Measurements from ENCODE around the gene ALDH1L1.

ALDH1L1 gene

GRCh38 chr3:126117212-126117611, 63.2 kb downstream of the ALDH1L1 start:
- no peak for DNase-seq

DNA sequence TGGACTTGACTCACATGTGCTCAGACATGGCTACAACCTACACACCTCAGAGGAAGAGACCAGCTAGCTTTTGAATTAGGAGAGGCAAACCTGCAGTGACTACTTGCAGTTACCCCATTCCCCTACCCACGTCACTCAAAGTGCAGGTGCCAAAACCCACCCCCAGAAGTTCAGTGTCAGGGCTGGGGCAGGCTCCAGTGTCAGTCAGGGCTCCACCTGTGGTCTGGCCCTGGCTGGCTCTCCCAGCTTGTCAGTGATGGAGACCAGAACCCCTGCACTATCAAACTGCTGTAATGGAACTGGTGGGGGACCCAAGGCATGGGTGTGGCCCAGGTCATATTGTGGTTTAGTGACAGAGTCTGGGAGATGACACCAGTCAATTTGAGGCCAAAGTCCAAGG, 63.9 kb downstream of the ALDH1L1 start:
- no peak for DNase-seq

- DNase-seq, result no peak
These were observed 65.7 kb downstream of the ALDH1L1 start for GRCh38 chr3:126114443-126115386.

GRCh38 chr3:126113733-126114442, 66.5 kb downstream of the ALDH1L1 start:
- no peak for DNase-seq

DNA sequence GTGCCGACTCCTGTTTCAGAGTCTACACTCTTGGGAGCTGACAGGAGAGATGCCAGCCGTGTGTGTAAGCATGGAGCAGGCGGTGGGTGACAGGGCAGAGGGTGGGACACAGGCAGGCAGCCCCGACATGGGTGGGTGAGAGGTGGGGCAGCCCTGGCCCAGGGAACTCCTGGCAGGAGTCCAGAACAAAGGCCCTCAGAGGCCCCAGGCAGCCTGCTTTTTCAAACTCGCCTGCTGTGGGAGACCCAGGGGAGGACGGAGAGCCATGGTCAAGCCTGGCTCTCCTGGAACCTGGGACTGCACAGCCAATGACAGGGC, 67.2 kb downstream of the ALDH1L1 start:
- DNase-seq, result no peak

DNA sequence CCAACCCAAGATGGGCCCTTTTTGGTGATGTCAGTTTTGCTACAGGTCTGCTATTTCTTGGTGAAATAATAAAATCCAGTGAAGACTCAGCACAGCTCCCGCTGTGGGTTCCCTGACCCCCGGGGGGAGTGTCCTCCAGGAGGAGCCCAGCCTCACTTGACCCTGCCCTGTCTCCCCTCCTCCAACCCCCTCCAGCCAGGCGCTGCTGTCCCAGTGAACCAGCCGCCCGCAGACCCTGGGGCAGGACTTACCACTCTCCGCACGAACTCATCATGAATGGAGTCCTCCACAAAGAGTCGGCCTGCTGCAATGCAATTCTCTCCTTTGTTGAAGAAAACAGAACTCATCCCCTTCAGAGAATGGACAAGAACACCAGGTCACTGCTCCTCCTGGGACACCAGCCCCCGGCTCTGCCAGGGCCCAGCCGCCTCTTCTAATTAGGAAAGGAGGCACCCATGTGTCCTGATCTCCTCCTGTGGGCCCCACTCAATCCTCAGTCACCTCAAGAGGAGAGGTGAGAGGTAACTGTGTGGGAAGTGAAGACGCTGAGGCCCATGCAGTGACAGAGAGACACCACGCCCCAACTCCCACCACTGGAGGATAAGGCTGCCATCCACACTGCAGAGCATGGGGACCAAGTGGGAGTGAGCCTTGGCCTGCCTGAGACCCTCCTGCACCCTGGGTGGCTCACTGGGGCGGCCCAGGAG, 67.7 kb downstream of the ALDH1L1 start:
- DNase-seq, result no peak

- no peak for DNase-seq
These were observed 68.6 kb downstream of the ALDH1L1 start for GRCh38 chr3:126111566-126112475.

DNA sequence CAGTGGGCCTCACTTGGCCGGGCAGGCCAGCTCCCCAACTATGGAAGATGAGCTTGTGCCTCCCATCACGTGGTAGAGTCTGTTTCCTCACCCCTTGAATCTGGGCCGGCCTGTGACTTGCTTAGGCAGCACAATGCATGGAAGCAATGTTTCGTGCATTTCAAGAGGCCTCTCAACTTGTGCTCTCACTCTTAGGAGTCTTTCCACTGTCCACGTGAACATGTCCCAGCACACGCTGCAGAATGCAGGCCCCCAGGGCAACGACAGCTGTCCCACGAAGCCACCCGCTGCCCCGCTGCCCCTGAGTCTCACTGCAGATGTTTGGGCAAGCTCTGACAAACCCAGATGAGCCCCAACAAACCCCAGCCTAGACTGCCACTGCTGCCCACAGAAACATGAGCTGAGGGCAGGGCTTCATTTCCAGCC, 69.2 kb downstream of the ALDH1L1 start:
- no peak for DNase-seq

- no peak for DNase-seq
These were observed 69.8 kb downstream of the ALDH1L1 start for GRCh38 chr3:126110431-126111125.

- no peak for DNase-seq
These were observed 70.5 kb downstream of the ALDH1L1 start for GRCh38 chr3:126109880-126110235.

DNA sequence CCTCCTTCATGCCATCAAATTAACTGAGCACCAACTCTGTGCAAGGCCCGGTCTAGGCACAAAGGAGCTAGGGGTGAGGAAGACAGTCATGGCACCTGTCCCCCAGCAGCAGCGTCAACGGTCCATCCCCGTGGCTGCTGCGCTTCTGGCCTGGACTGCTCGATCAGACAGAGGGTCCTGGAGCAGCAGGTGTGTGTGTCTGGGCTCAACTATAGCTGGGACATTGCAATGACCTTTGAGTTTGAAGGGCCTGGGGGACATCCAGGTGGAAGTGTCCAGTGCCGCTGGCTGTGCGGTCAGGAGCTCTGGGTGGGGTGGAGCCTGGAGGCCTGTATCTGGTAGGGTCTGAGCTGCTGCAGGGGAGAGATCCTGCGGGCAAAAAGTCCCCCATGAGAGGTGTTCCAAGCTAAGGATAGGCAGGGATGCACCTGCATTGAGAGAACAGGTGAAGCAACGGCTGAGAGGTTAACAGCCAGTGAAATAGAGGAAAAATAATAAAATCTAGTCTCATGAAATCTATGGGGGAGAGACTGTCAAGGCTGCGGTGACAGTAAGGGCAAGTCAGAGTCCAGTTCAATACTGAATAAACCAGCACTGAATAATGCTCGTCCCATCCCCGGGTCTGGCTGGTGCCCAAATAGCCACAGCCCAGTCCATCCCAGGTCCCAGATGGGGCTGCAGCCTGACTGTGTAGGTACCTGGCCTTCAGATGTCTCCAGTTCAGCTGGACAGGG, 71.1 kb downstream of the ALDH1L1 start:
- no peak for DNase-seq

DNA sequence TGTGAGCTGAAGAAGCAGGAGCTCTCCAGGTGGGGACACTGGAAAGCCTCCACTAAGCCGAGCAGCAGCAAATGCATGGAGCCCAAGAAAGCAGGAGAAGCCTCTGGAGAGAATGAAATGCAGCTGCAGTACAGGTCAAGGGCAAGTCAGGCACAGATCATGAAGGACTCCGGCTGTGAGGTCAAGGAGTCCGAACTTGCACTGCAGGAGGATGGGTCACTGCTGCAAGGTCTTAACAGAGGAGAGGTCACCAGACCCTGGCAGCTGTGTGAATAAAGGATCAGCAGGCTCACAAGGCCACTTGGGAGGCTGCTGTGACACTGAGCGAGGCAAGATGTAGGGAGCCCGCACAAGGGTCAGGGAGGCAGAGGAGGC, 71.7 kb downstream of the ALDH1L1 start:
- no peak for DNase-seq

- DNase-seq, result no peak
These were observed 72.3 kb downstream of the ALDH1L1 start for GRCh38 chr3:126107957-126108675.

DNA sequence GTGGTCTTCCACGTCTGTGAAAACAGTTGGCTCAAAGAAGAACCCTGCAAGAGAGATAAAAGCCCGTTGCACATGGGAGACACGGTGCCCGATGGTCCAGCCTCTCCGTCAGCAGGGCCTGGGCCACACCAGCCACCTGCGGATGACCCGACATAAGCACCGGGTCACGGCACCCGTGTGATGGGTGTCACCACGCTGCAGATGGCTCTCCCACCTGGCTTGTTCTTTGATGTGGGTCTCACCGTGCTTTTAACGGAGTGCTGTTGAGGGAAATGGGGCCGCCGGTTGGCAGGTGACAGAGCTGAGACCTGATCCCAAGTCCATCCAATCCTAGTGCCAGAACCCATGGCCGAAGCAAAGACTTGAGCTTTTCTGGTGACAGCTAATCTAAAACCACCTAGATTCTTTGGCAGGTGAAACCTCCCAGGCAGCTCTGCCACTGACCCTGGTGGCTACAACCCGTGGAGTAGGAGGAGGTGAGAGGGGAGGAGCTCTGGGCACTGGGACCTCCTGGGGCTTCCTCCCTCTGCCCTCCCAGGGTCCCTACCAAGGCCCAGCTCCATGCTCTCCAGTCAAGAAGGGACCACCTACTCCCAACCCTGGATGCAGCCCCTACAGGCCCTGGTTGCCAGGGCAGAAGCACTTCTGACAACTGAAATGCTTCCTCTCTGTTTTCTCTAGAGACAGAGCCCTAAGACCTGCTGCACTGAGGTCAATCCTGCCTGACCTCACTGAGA, 73.0 kb downstream of the ALDH1L1 start:
- no peak for DNase-seq

DNA sequence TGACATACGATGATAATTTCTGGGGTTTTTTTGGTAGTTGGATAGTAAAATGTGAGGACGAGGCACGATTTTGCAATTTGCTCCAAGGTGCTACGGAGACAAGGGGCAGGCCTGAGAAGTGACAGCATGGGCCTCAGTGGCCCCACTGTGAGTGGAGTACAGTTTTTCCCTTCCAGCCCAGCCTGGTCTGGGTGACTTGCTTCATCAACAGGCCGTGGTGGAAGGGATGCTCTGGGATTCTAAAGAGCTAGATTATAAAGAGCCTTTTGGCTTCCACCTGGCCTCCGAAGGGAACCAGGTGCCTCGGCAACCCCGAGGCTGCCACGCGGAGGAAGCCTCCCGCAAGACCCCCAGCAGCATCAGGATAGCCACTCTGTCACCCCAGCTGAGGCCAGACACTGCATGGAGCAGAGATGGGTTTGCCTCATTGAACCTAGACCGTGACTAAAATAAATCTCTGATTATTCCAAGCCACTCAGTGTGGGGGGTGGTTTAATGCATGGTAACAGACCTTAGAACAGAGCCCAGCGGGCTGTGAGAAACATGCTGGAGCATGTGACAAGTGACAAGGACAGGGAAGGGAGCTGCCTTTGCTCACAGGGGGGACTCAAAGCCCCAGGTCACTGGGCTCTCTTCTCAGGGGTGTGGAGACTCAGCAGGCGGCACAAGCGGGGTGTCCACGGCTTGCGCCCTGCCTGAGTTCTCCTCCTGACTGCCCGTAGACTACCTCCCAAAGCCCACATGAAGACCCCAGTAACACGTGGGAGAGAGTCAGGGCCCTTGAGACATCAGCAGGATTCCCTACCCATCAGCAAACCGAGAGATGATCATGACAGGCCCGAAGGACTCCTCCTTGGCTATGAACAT, 73.8 kb downstream of the ALDH1L1 start:
- DNase-seq, result no peak

GRCh38 chr3:126105691-126106187, 74.6 kb downstream of the ALDH1L1 start:
- no peak for DNase-seq

DNA sequence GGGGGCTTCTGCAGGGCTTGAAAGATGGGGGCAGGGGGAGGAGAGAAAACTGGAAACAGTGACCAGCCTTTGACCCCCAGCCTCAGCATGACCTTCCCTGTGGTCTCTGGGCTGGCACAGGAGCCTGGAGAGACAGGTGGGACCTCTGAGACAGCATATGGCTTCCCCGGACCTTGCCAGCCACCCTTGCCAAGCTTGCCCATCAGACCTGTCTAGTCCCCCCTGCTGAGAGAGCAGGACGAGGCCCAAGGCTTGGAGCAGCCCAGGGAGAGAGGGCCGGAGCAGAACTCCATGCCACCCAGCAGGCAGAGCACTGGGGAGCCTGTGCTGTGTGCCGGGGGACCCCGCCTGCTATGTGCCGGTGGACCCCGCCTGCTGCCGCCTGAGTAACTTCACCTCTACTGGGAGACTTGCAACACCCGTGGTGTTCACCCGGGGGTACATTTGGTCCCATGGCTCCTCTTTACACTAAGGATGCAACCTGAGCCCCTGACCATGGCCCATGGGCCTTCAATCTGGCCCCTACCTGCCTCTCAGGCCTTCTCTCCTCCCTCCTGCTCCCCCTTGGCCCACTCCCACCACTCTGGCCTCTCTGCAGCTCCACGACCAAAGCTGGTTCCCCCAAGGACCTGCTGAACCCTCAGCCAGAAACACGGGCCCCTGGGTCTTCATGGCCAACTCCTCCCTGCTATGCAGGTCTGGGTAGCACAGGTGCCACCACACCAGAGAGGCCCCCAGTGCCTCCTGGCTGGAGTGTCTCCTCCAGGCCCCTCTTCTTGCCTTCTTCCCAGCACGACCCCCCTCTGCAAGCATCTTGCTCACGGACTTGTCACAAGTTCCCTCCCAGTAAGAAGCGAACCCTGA, 75.4 kb downstream of the ALDH1L1 start:
- DNase-seq, result no peak

All from NCI-H187 (cell line).